HG03354 (cell line): ENCODE results near the gene CIPC.

ENCODE experiments used
- ATAC-seq: cut with Tn5 transposase; IDR thresholded peaks from one replicate; pipeline ENCODE4 v1.9.1; 2021; ENCODE audit warnings: mild to moderate bottlenecking; ENCODE audit not compliant: unreplicated experiment, poor library complexity, severe bottlenecking

CIPC gene

GRCh38 chr14:77122526-77123125 is 24.6 kb downstream of the CIPC start:
- no peak for ATAC-seq

- no peak for ATAC-seq
Measured at GRCh38 chr14:77123381-77124325, 25.6 kb downstream of the CIPC start.

DNA sequence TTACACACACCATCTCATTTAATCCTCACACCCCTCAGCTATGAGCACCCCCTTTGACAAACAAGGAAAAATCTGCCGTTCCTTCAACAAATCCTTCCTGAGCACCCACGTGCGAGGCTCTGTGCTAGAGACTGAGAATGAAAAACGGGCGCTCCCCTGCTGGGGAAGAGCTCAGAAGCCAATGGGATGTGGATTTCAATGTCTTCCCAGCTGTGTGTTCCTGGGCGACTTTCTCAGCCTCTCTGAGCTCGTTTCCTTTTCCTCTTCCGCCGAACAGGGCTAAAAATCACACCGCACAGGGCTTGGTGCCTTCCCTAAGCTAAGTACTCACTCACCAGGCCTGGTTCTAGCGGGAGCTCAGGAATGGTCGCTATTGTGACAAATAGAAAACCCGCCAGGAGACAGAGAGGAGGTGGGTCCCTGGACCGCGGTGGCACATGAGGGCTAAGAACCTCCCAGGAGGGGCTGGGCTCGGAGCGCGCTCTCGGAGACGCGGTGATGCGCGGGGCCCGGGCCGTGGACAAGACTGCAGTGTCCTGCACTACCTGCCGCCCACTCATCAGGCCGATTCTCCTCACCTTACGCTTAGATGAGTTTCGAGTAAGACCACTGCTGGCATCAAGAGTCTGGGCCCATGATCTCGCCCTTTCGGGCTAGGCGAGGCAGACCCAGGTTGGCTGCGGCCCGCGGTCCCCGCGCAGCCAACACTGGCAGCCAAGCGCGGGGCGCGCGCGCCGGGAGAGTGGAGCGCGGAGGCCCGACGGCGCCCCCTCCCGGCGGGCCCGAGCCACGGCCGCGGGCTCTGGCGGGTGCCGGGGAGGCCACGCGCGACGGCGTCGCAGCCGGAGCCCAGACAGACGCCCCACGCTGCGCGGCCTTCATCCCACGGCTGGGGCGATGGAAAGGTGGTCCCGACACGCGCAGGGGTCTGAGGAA is 26.6 kb downstream of the CIPC start:
- ATAC-seq, result no peak

DNA sequence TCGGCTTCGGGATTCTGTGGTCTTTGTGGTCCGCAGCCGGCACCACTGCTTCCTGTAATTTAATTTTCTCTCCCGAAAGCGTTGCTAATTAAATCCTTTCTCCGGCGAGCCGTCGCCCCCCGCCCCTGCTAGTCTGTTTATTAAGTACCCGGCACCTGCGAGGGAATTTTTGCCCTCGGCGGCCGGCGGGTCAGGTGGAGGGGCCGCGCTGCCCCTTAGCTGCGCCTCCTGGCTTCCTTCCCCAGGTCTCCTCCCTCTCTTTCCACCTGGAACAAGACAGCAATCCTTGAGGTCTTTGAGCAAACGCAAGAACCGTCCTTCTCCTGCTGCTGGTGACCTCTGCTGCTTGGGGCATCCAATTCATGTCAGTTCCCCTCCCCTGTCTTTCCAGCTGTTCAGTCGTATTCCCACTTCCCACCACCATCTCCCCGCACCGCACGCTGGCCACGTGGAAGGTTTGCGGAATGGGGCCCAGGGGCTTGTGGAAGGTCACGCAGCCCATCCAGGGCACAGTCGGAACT is 27.3 kb downstream of the CIPC start:
- ATAC-seq, result no peak

DNA sequence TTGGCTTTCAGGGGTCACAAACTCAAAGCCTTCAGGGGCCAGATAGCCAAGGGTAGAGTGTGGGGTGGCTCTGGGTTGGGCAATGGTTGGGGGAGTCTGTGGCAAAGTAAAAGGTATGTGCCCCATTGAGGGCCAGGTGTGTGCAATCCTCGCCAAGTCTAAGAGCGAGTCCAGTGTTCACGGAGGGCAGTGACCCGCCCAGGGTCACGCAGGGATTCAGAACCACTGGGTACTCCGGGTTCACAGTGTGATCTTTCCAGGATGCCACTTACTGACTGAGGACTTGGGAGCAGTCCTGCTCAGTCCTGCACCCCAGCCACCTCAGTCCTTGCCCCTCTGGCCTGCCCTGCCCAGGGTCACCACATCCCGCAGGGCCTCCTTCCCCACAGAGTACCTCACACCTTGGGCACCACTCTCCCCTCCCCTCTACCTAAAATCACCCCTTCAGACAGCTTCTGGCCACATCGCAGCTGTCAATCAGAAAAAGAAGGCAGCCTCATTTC is 27.8 kb downstream of the CIPC start:
- ATAC-seq, result no peak

DNA sequence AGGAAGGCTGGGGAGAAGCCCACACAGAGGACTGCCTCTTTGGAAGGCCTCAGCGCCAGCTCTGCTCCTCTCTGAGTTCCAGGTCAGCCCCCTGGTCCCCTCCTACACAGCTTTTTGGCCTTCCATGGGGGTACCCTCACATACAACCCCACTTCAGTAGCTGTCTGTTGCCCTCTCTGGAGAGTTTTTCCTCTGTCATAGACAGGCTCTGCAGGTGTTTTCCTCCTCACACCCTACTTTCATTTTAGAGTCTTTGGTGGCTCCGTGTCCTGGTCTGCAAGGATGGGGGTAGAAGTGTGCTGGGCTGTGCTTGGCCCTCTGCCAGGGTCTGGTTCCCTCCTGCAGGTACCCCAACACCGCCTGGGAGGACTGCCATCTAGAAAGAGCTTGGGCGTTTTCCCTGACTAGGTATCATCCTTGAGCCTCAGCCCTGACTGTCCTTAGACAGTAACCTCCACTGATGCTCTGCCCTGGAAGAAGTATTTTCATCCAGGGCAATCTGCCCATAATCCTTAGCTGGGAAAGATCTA is 28.5 kb downstream of the CIPC start:
- no peak for ATAC-seq

- ATAC-seq, result no peak
Measured at GRCh38 chr14:77128414-77128891, 30.4 kb downstream of the CIPC start.

- no peak for ATAC-seq
Measured at GRCh38 chr14:77130386-77130785, 32.3 kb downstream of the CIPC start.

GRCh38 chr14:77131206-77131605 is 33.1 kb downstream of the CIPC start:
- no peak for ATAC-seq

DNA sequence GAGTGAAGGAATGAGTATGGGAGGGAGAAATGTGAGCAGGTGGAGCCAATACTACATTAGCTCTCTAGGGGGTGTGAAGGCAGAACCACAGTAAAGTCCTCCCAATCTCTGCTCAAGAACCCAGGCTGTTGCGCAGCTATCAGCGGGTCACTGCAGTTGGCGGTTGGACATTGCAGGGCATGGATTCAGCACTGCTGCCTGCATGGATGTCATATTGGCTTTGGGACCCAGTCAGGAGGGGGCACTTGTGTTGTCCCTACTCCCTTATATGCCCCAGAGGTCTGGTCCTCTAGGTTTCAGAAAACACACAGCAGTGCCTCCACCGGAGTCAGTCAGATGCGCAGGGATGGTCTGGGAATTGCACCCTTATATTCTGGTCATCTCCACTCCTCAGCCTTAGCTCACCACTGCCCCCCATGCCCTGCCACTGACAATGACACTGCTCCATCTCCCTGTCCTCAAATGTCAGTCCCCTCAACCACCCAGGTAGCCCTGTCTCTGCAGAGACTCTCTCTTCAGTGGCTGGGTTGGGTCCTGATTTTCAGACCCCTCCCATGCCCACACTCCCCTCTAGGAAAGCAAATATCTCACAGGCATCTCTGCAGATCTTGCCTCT is 33.9 kb downstream of the CIPC start:
- ATAC-seq, result no peak

- ATAC-seq, result peak; percentile 71
Measured at GRCh38 chr14:77133720-77134338, 35.8 kb downstream of the CIPC start.

GRCh38 chr14:77139022-77139421 is 41.0 kb downstream of the CIPC start:
- no peak for ATAC-seq

DNA sequence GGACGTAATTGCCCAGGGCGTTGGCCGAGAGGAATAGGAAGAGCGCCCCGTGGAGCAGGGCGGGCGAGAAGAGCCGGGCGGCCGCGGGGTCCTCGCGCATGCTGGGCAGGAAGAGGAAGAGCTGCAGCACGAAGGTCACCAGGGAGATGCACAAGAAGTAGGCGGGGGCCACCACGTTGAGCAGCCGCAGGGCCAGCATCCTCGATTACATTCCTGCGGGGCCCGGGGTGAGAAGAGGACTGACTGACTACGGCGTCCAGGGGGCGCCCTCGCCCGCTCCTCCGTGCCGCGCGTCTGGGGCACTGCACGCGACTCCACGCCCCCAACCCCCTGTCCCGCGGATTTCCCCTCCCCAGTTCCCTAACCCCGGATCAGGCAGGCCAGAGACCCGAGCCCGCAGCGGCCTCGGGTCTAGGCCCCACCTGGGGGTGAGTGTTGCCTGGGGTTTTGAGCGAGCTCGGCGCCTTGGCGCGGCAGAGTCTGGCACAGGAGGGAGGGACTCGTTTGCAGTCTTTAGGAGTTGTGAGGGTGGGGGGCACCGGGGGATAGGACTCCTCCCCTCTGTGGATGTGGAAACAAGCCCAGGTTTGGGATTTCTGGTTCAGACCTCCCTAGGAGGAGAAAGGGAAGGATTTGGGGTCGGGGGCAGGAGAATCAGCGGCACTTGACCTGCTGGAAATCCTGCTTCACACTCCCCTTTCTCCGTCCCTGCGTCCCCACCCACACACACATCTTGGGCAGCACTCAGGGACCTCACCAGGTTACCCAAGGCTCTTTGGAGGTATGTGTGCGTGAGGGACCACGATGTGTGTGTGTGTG is 41.7 kb downstream of the CIPC start:
- ATAC-seq, result no peak

DNA sequence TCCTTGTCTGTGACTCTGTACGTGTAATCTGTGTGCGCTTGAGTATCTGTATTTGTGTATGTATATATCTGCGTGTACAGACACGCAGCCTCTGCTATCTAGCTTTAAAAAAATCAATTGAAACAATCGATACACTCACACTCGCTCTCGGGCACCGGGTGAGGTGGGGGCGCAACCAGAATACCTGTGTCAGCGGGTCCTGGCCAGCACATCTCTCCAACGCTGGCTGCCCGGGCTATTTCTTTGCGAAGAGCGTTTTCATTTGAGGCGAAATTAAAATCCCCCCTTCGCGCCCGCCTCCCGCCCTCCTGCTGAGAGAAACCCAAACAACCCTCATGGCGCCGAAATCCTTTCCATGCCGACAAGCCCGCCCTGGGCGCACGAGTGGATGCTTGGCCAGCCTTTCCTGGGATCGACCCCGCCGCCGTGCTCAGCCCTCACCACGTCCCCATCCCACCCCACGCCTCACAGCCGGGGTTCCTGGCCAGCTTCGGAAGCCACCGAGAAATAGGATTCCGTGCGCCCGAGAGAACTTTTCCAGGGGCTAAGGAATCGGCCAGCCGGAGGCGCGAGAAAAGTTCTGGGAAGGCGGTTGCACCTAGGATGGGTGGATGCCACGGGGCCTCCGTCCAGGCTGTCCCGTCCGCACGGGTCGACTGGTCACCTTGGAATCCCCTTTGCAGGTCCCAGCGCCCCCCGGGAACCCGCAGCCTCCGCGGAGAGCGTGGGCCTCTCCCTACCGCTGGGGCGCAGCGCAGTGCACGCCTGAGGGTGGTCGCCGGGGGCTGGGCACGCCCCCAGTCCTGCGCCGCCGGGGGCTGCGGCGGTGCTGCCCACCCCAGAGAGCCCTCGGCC is 42.5 kb downstream of the CIPC start:
- ATAC-seq, result no peak

DNA sequence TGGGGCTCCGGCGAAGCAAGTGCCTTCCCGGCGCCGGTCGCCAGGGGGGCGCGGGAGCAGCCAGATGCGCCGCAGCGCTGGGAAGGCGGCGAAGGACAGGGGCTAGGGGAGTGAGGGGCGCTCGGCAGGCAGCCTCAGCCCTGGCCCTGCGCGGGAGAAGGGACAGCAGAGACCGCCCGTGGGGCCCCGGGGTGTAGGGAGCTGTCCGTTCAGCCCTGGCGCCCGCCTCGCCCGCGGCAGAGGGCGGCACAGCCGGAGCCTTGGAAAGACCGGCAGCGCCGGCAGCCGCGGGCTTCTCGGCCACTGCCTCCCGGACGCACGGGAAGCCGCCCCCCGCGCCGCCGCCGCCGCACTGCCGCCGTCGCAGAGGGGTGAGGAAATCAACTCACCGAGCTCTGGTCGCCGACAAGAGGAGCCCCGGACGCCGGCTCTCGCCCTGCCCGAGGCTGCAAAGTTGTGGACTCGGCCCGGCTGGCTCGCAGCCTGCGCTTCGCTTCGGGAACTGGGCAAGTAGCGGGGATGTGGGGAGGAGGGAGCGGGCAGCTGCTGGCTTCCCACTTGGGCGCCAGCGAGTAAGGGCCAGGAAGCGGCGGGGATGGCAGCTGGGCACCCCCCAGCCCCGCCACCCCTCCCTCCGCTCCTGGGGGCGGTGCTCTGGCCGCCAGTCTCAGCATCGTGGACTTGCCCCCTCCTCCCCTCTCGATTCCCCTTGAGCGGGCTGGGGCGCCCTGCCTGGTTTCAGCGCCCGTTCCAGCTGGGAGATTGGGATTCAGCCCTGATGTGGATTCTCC is 43.4 kb downstream of the CIPC start, which contains the start of gene ZDHHC22:
Gene ZDHHC22 (minus strand): TSS at position 578 of the 791 bp plus-strand sequence. CDS start 2,053 bp downstream, outside the sequence.
- ATAC-seq, result no peak
